ENCODE data around the gene RHOXF2B. TPM values are rescaled to one million over a fixed set of nuclear protein-coding genes. Genes with fewer than 3 reads are reported as not detected.
"Not testable (repeated sequence)": the region's sequence is repeated elsewhere in the genome, so short reads cannot be mapped to it uniquely, and the experiment has no call there.

The RHOXF2B gene
- total RNA-seq: 0.05 TPM
- not detected for polyA plus RNA-seq
- long read RNA-seq, donor 1: 0 reads
- long read RNA-seq, donor 2: 0 reads
- long read RNA-seq, donor 3: 0 reads
- long read RNA-seq, donor 4: 0 reads
- long read RNA-seq, donor 5: 0 reads
- long read RNA-seq, donor 6: 0 reads
- long read RNA-seq, donor 7: 0 reads
- long read RNA-seq, donor 8: 0 reads
- long read RNA-seq, donor 9: 0 reads
- long read RNA-seq, donor 10: 0 reads

DNA sequence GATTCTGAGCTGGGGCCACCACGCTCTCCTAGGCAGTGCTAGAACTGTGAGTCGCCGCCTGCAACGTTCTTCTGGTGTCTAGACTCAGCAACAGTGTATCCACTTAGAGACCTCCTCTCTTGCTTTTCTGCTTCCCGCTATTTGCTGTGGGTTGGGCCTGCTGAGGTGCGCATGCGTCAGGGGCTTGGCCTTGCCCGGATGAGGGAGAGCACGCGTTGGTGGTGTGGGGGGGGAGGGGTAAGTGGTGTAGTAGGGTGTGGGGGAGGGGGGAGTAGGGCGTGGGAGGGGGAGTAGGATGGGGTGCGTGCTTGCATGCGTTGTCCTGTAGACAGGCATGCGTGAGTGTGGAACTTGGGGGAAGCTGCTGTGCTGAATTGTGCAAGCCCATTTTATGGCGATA is at the start of gene RHOXF2B:
TSS of gene RHOXF2B (minus strand) at position 101 of the 400 bp plus-strand sequence. CDS start 138 bp downstream, outside the sequence.
- H3K27me3 ChIP-seq (ENCODE audit: control insufficient read depth in 2 of 2, insufficient read depth in 1 of 2, low read length in 1 of 2); H3K4me3 ChIP-seq (ENCODE audit: low read length in 2 of 2); H3K27ac ChIP-seq (ENCODE audit: low read depth in 1 of 2, low read length in 1 of 2); H3K4me1 ChIP-seq (ENCODE audit: control insufficient read depth in 2 of 2, insufficient read depth in 2 of 2, low read length in 2 of 2); H3K36me3 ChIP-seq (ENCODE audit: control insufficient read depth in 2 of 2, insufficient read depth in 2 of 2, low read length in 1 of 2); H3K9me3 ChIP-seq (ENCODE audit: control insufficient read depth in 2 of 2, insufficient read depth in 1 of 2, low read length in 1 of 2); DNase-seq (ENCODE audit: low read depth in 6 of 9, low spot score in 9 of 9): not testable (repeated sequence)
- WGBS: no CpG with 5 or more reads among the region's 15 CpGs

DNA sequence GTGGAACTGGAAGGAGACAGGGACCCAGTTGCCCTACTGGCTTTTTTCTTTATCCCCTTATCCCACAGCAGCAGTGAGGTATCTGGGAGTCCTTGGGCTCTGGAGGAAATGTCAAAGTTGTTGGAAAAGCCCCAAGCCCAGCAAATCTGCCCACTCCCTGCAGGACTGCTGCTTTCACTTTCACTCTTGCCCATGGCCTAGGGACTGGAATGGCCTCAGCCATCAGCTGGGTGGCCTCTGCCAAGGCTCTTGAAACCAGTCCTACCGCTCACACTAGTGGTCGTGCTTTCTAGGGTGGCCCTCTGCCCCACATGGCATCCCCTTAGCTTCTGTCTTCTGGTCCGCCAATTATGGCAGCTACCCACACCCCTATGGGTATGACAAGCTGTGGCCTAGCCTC is 48.0 kb upstream of the RHOXF2B start:
- H3K27me3 ChIP-seq (ENCODE audit: control insufficient read depth in 2 of 2, insufficient read depth in 1 of 2, low read length in 1 of 2): no peaks in the 10 kb centered on the region
- H3K4me3 ChIP-seq (ENCODE audit: low read length in 2 of 2): no peak overlapping the region
- H3K4me1 ChIP-seq (ENCODE audit: control insufficient read depth in 2 of 2, insufficient read depth in 2 of 2, low read length in 2 of 2): no peaks in the 10 kb centered on the region
- WGBS: 98% methylated on average over 3 of the region's 3 CpGs
- no peaks in the 10 kb centered on the region for H3K9me3 ChIP-seq (ENCODE audit: control insufficient read depth in 2 of 2, insufficient read depth in 1 of 2, low read length in 1 of 2)
- H3K36me3 ChIP-seq (ENCODE audit: control insufficient read depth in 2 of 2, insufficient read depth in 2 of 2, low read length in 1 of 2): no peaks in the 10 kb centered on the region
- no peak overlapping the region for H3K27ac ChIP-seq (ENCODE audit: low read depth in 1 of 2, low read length in 1 of 2)
- DNase-seq (ENCODE audit: low read depth in 6 of 9, low spot score in 9 of 9): no peak

DNA sequence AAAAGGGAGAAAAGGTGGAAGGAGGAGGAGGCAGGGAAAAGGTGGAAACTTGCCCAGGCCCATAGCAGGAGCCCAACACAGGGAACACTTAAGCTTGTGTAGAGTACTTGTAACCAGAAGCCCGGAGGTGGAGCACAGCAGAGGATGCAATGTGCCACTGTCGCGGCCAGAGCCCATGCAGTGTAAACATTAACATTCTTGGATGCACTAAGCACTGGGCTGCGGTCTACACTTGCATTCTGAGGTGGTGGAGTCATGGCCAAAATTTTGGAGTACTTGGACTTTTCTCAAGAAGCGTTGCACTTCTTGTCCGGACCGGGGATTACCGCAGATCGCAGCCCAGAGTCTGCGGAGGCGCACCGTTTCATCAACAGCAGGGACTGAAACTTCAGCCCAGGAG is 42.7 kb upstream of the RHOXF2B start:
- Histone ChIP-seq H3K27ac (ENCODE audit: low read depth in 1 of 2, low read length in 1 of 2) (no peak overlapping the region), H3K4me1 (ENCODE audit: control insufficient read depth in 2 of 2, insufficient read depth in 2 of 2, low read length in 2 of 2) (no peaks in the 10 kb centered on the region), H3K27me3 (ENCODE audit: control insufficient read depth in 2 of 2, insufficient read depth in 1 of 2, low read length in 1 of 2) (no peaks in the 10 kb centered on the region), H3K9me3 (ENCODE audit: control insufficient read depth in 2 of 2, insufficient read depth in 1 of 2, low read length in 1 of 2) (no peaks in the 10 kb centered on the region), H3K36me3 (ENCODE audit: control insufficient read depth in 2 of 2, insufficient read depth in 2 of 2, low read length in 1 of 2) (no peaks in the 10 kb centered on the region), H3K4me3 (ENCODE audit: low read length in 2 of 2) (no peak overlapping the region)
- no peak for DNase-seq (ENCODE audit: low read depth in 6 of 9, low spot score in 9 of 9)
- 96% methylated on average over 12 of the region's 12 CpGs for WGBS

GRCh38 chrX:120115438-120115963 is 38.0 kb upstream of the RHOXF2B start, which contains the start of gene RHOXF1:
Gene RHOXF1, minus strand, starts transcription at chrX:120115913. Its CDS starts 51 bp downstream, at chrX:120115862.
- no peak for DNase-seq (ENCODE audit: low read depth in 6 of 9, low spot score in 9 of 9)
- Histone ChIP-seq H3K4me3 (ENCODE audit: low read length in 2 of 2) (no peak within 1 kb of the TSS), H3K9me3 (ENCODE audit: control insufficient read depth in 2 of 2, insufficient read depth in 1 of 2, low read length in 1 of 2) (no peaks in the 10 kb centered on the region), H3K4me1 (ENCODE audit: control insufficient read depth in 2 of 2, insufficient read depth in 2 of 2, low read length in 2 of 2) (no peaks in the 10 kb centered on the region), H3K27ac (ENCODE audit: low read depth in 1 of 2, low read length in 1 of 2) (no peak within 1 kb of the TSS), H3K27me3 (ENCODE audit: control insufficient read depth in 2 of 2, insufficient read depth in 1 of 2, low read length in 1 of 2) (no peaks in the 10 kb centered on the region), H3K36me3 (ENCODE audit: control insufficient read depth in 2 of 2, insufficient read depth in 2 of 2, low read length in 1 of 2) (no peaks in the 10 kb centered on the region)
- WGBS: 98% methylated on average over 35 of the region's 35 CpGs

DNA sequence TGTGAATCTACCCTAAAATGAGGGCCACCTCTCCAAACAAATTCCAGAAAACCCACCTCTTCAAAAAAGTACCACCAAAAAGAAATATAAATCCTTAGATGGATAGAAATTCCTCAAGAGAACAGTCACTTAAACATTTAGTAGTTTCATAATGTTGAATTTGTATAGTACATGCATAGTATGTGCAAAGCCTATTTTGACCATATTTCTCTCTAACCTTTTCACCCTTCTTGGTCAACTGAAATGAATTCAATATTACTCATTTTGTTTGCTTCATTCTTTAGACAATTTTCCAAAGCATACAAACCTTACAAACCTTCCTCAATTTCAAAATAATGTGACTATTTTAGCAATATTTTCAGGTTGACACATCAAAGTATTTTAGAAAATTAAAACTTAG is 34.1 kb upstream of the RHOXF2B start:
- no peaks in the 10 kb centered on the region for H3K4me1 ChIP-seq (ENCODE audit: control insufficient read depth in 2 of 2, insufficient read depth in 2 of 2, low read length in 2 of 2)
- H3K27me3 ChIP-seq (ENCODE audit: control insufficient read depth in 2 of 2, insufficient read depth in 1 of 2, low read length in 1 of 2): no peaks in the 10 kb centered on the region

GRCh38 chrX:120109378-120109777 is 31.9 kb upstream of the RHOXF2B start:
- H3K4me3 ChIP-seq (ENCODE audit: low read length in 2 of 2): no peak overlapping the region
- no peak for DNase-seq (ENCODE audit: low read depth in 6 of 9, low spot score in 9 of 9)
- H3K36me3 ChIP-seq (ENCODE audit: control insufficient read depth in 2 of 2, insufficient read depth in 2 of 2, low read length in 1 of 2): no peaks in the 10 kb centered on the region
- WGBS: 91% methylated on average over 1 of the region's 1 CpG
- H3K27ac ChIP-seq (ENCODE audit: low read depth in 1 of 2, low read length in 1 of 2): no peak overlapping the region
- H3K4me1 ChIP-seq (ENCODE audit: control insufficient read depth in 2 of 2, insufficient read depth in 2 of 2, low read length in 2 of 2): no peaks in the 10 kb centered on the region
- H3K9me3 ChIP-seq (ENCODE audit: control insufficient read depth in 2 of 2, insufficient read depth in 1 of 2, low read length in 1 of 2): no peaks in the 10 kb centered on the region
- no peaks in the 10 kb centered on the region for H3K27me3 ChIP-seq (ENCODE audit: control insufficient read depth in 2 of 2, insufficient read depth in 1 of 2, low read length in 1 of 2)

More for the DNA sequence above, 34.1 kb upstream of the RHOXF2B start:
- DNase-seq (ENCODE audit: low read depth in 6 of 9, low spot score in 9 of 9): no peak
- Histone ChIP-seq H3K9me3 (ENCODE audit: control insufficient read depth in 2 of 2, insufficient read depth in 1 of 2, low read length in 1 of 2) (no peaks in the 10 kb centered on the region), H3K27ac (ENCODE audit: low read depth in 1 of 2, low read length in 1 of 2) (no peak overlapping the region), H3K36me3 (ENCODE audit: control insufficient read depth in 2 of 2, insufficient read depth in 2 of 2, low read length in 1 of 2) (no peaks in the 10 kb centered on the region), H3K4me3 (ENCODE audit: low read length in 2 of 2) (no peak overlapping the region)

DNA sequence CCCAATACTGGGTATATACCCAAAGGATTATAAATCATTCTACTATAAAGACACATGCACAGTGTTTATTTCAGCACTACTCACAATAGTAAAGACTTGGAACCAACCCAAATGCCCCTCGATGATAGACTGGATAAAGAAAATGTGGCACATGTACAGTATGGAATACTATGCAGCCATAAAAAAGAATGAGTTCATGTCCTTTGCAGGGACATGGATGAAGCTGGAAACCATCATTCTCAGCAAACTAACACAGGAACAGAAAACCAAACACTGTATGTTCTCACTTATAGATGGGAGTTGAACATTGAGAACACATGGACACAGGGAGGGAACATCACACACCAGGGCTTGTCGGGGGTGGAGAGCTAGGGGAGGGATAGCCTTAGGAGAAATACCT is 27.2 kb upstream of the RHOXF2B start:
- not testable (repeated sequence) for H3K9me3 ChIP-seq (ENCODE audit: control insufficient read depth in 2 of 2, insufficient read depth in 1 of 2, low read length in 1 of 2); H3K36me3 ChIP-seq (ENCODE audit: control insufficient read depth in 2 of 2, insufficient read depth in 2 of 2, low read length in 1 of 2); H3K4me3 ChIP-seq (ENCODE audit: low read length in 2 of 2); H3K27me3 ChIP-seq (ENCODE audit: control insufficient read depth in 2 of 2, insufficient read depth in 1 of 2, low read length in 1 of 2); H3K4me1 ChIP-seq (ENCODE audit: control insufficient read depth in 2 of 2, insufficient read depth in 2 of 2, low read length in 2 of 2); H3K27ac ChIP-seq (ENCODE audit: low read depth in 1 of 2, low read length in 1 of 2); DNase-seq (ENCODE audit: low read depth in 6 of 9, low spot score in 9 of 9)
- 97% methylated on average over 2 of the region's 2 CpGs for WGBS

- not testable (repeated sequence) for H3K4me1 ChIP-seq (ENCODE audit: control insufficient read depth in 2 of 2, insufficient read depth in 2 of 2, low read length in 2 of 2); H3K36me3 ChIP-seq (ENCODE audit: control insufficient read depth in 2 of 2, insufficient read depth in 2 of 2, low read length in 1 of 2); H3K27me3 ChIP-seq (ENCODE audit: control insufficient read depth in 2 of 2, insufficient read depth in 1 of 2, low read length in 1 of 2); H3K4me3 ChIP-seq (ENCODE audit: low read length in 2 of 2); DNase-seq (ENCODE audit: low read depth in 6 of 9, low spot score in 9 of 9); H3K27ac ChIP-seq (ENCODE audit: low read depth in 1 of 2, low read length in 1 of 2); H3K9me3 ChIP-seq (ENCODE audit: control insufficient read depth in 2 of 2, insufficient read depth in 1 of 2, low read length in 1 of 2)
- 99% methylated on average over 2 of the region's 2 CpGs for WGBS
These were observed 23.6 kb upstream of the RHOXF2B start for GRCh38 chrX:120101057-120101456.

GRCh38 chrX:120090208-120090607 is 12.7 kb upstream of the RHOXF2B start:
- WGBS: 98% methylated on average over 2 of the region's 2 CpGs
- no peaks in the 10 kb centered on the region for H3K36me3 ChIP-seq (ENCODE audit: control insufficient read depth in 2 of 2, insufficient read depth in 2 of 2, low read length in 1 of 2)
- no peaks in the 10 kb centered on the region for H3K4me1 ChIP-seq (ENCODE audit: control insufficient read depth in 2 of 2, insufficient read depth in 2 of 2, low read length in 2 of 2)
- no peaks in the 10 kb centered on the region for H3K27me3 ChIP-seq (ENCODE audit: control insufficient read depth in 2 of 2, insufficient read depth in 1 of 2, low read length in 1 of 2)
- H3K4me3 ChIP-seq (ENCODE audit: low read length in 2 of 2): no peak overlapping the region
- no peaks in the 10 kb centered on the region for H3K9me3 ChIP-seq (ENCODE audit: control insufficient read depth in 2 of 2, insufficient read depth in 1 of 2, low read length in 1 of 2)
- no peak overlapping the region for H3K27ac ChIP-seq (ENCODE audit: low read depth in 1 of 2, low read length in 1 of 2)
- DNase-seq (ENCODE audit: low read depth in 6 of 9, low spot score in 9 of 9): no peak
